Endodermal cell (in vitro differentiated cells): ENCODE measurements around the gene DCC. TPM values are rescaled to one million over a fixed set of nuclear protein-coding genes. Genes with fewer than 3 reads are reported as not detected.

Source experiments
- DNase-seq: peaks from one replicate; pipeline ENCODE4 v3.0.0-alpha.2; 2017
- H3K27ac ChIP-seq: 2 replicates; pipeline ENCODE4 v1.5.1; 2013; ENCODE audit warnings: mild to moderate bottlenecking, low read depth, low read length, moderate library complexity
- H3K27me3 ChIP-seq: 2 replicates; pipeline ENCODE4 v1.6.1; 2013; ENCODE audit warnings: mild to moderate bottlenecking, low read length, moderate library complexity; ENCODE audit not compliant: insufficient read depth, control insufficient read depth, poor library complexity, severe bottlenecking
- H3K36me3 ChIP-seq: 2 replicates; pipeline ENCODE4 v1.7.0; 2013; ENCODE audit warnings: mild to moderate bottlenecking, low read length, moderate library complexity; ENCODE audit not compliant: control insufficient read depth, insufficient read depth
- H3K4me1 ChIP-seq: one replicate; pipeline ENCODE4 v1.7.0; 2013; ENCODE audit warnings: low read length; ENCODE audit not compliant: control insufficient read depth, insufficient read depth
- H3K4me3 ChIP-seq: 2 replicates; pipeline ENCODE4 v1.5.1; 2013; ENCODE audit warnings: mild to moderate bottlenecking, low read length, moderate library complexity
- H3K9ac ChIP-seq: 2 replicates; pipeline ENCODE4 v1.6.1; 2013; ENCODE audit warnings: mild to moderate bottlenecking, low read length, moderate library complexity; ENCODE audit not compliant: poor library complexity, severe bottlenecking; ENCODE audit errors: extremely low read depth
- H3K9me3 ChIP-seq: 2 replicates; pipeline ENCODE4 v1.6.1; 2013; ENCODE audit warnings: mild to moderate bottlenecking, low read length, moderate library complexity; ENCODE audit not compliant: control insufficient read depth
- H3K27ac Mint-ChIP-seq: 2 replicates; pipeline ENCODE4 v1.8.0; 2020; ENCODE audit warnings: mixed read lengths
- H3K27me3 Mint-ChIP-seq: 2 replicates; pipeline ENCODE4 v1.8.0; 2021; ENCODE audit warnings: mild to moderate bottlenecking, mixed read lengths; ENCODE audit not compliant: insufficient read depth
- H3K36me3 Mint-ChIP-seq: 2 replicates; pipeline ENCODE4 v1.8.0; 2020; ENCODE audit warnings: low read depth, mixed read lengths
- H3K4me1 Mint-ChIP-seq: 2 replicates; pipeline ENCODE4 v1.8.0; 2020; ENCODE audit warnings: mixed read lengths
- H3K4me3 Mint-ChIP-seq: 2 replicates; pipeline ENCODE4 v1.8.0; 2020; ENCODE audit warnings: mild to moderate bottlenecking, moderate library complexity, mixed read lengths
- H3K9me3 Mint-ChIP-seq: 2 replicates; pipeline ENCODE4 v1.8.0; 2020; ENCODE audit warnings: mild to moderate bottlenecking, mixed read lengths
- CTCF ChIP-seq: fragments of 200-600 bp; sonication (generic); conservative IDR thresholded peaks from 2 replicates; pipeline ENCODE4 v1.5.0; 2021; ENCODE audit warnings: antibody characterized with exemption, mild to moderate bottlenecking
- WGBS, 2 experiments: methylation state at CpG; one replicate each; pipeline versions ENCODE4 v1.1.5 to v1.1.7; 2013; ENCODE audit warnings: missing lambda C conversion rate in 2 of 2, mixed read lengths in 1 of 2; ENCODE audit not compliant: insufficient coverage in 1 of 2, insufficient read length in 1 of 2; 5-methylcytosine and 5-hydroxymethylcytosine counted together
- total RNA-seq, 2 donors: library from RNA; stranded (reverse); fragmentation: NEBNext Ultra II Directional in 1 of 2; extraction: Animal tissue kit (Norgen Biotek cat#: 25700) in 1 of 2; gene quantifications; 2 replicates in 1 of 2; 3 replicates in 1 of 2; pipeline ENCODE4 v1.2.1, GENCODE V29; 2021

DCC gene
- total RNA-seq, 2 donors from 2014 or later = 0.77 to 0.97 TPM

- Mint-ChIP-seq H3K36me3 (no peaks in the 10 kb centered on the region), H3K4me3 (no peak overlapping the region), H3K27me3 (peaks cover 6% of the 10 kb centered on the region), H3K27ac (no peak overlapping the region), H3K9me3 (no peaks in the 10 kb centered on the region), H3K4me1 (peaks cover 5% of the 10 kb centered on the region)
- Histone ChIP-seq H3K4me1 (no peaks in the 10 kb centered on the region), H3K27ac (no peak overlapping the region), H3K9me3 (no peaks in the 10 kb centered on the region), H3K9ac (no peak overlapping the region), H3K36me3 (no peaks in the 10 kb centered on the region), H3K27me3 (no peaks in the 10 kb centered on the region), H3K4me3 (no peak overlapping the region)
- TF ChIP-seq CTCF = no peak
- DNase-seq = no peak
- 94 to 95% methylated on average over 8 of the region's 9 CpGs for WGBS, 2 experiments
Observed at GRCh38 chr18:52391810-52392559, 52.0 kb downstream of the DCC start.

- Histone ChIP-seq H3K9me3 (no peaks in the 10 kb centered on the region), H3K36me3 (no peaks in the 10 kb centered on the region), H3K27ac (no peak overlapping the region), H3K4me3 (no peak overlapping the region), H3K4me1 (no peaks in the 10 kb centered on the region), H3K27me3 (no peaks in the 10 kb centered on the region), H3K9ac (no peak overlapping the region)
- TF ChIP-seq CTCF = no peak
- WGBS, 2 experiments = 100% methylated on average over 1 to 2 of the region's 2 CpGs
- Mint-ChIP-seq H3K4me3 (no peak overlapping the region), H3K9me3 (no peaks in the 10 kb centered on the region), H3K36me3 (no peaks in the 10 kb centered on the region), H3K27ac (no peak overlapping the region), H3K4me1 (peaks cover 5% of the 10 kb centered on the region), H3K27me3 (peaks cover 6% of the 10 kb centered on the region)
- DNase-seq = no peak
Observed at GRCh38 chr18:52394602-52395001, 54.6 kb downstream of the DCC start.

GRCh38 chr18:52395146-52395852 lies 55.3 kb downstream of the DCC start:
- no peaks in the 10 kb centered on the region for H3K36me3 ChIP-seq
- H3K9ac ChIP-seq = no peak overlapping the region
- no peak overlapping the region for H3K4me3 ChIP-seq
- no peak overlapping the region for H3K4me3 Mint-ChIP-seq
- peaks cover 5% of the 10 kb centered on the region for H3K4me1 Mint-ChIP-seq
- no peak overlapping the region for H3K27ac Mint-ChIP-seq
- H3K9me3 Mint-ChIP-seq = no peaks in the 10 kb centered on the region
- H3K27me3 ChIP-seq = no peaks in the 10 kb centered on the region
- no peaks in the 10 kb centered on the region for H3K9me3 ChIP-seq
- no peaks in the 10 kb centered on the region for H3K36me3 Mint-ChIP-seq
- H3K27me3 Mint-ChIP-seq = peaks cover 6% of the 10 kb centered on the region
- WGBS, 2 experiments = 90 to 95% methylated on average over 3 to 5 of the region's 5 CpGs
- TF ChIP-seq CTCF = no peak
- H3K27ac ChIP-seq = no peak overlapping the region
- no peaks in the 10 kb centered on the region for H3K4me1 ChIP-seq
- no peak for DNase-seq
